ENCODE measurements around the gene APOF. TPM values are rescaled to one million over a fixed set of nuclear protein-coding genes. Genes with fewer than 3 reads are reported as not detected.
"Not testable (repeated sequence)": the region's sequence is repeated elsewhere in the genome, so short reads cannot be mapped to it uniquely, and the experiment has no call there.

The APOF gene
- total RNA-seq, 1 experiment from 2014 or later, result not detected

DNA sequence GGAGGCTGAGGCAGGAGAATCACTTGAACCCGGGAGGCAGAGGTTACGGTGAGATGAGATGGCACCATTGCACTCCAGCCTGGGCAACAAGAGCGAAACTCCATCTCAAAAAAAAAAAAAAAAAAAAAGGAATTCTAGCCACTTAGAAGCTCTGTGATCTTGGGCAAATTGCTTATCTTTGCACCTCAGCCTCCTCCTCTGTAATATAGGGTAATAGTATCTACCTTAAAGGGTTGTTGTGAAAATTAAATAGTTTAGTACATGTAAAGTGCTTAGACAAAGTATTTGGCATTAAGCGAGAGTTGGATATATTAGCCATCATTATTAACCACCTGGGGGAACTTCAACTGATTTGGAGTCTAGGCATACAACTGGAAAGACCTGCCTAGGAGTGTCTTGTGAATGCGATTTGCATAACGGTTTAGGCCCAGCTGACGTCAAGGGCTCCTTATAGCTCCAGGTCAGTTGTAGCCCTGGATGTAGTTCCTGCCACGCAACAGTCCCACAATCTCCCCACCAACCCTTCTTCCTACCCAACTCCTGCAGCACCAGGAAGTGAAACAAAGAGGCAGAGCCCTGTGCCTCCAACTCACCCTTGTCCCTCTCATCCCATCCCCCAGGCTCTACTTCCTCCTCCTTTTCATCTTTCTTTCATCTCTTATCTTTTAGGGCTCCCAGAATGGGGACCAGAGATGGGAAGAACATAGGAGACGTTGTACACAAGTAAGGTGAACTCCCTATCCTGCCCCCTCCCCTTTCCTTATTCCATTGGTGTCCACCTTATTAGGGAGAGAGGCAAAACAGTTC is 26.1 kb downstream of the APOF start:
- DNase-seq (ENCODE audit: low spot score), result no peak
- in situ Hi-C loops (cut with HindIII; ENCODE audit: low sequenced_read_pairs), result no loop called here

DNA sequence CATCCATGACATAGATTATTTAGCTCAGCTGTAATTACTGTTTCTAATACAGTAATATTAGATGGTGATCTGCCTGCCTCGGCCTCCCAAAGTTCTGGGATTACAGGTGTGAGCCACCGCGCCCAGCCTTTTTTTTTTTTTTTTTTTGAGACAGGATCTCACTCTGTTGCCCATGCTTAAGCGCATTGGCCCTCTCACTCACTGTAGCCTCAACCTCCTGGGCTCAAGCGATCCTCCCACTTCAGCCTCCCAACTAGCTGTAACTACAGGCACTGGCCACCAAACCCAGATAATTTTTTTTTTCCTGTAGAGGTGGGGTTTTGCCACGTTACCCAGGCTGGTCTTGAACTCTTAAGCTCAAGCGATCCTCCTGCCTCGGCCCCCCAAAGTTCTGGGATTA is 27.1 kb downstream of the APOF start:
- DNase-seq (ENCODE audit: low spot score); in situ Hi-C loops (cut with HindIII; ENCODE audit: low sequenced_read_pairs): not testable (repeated sequence)

DNA sequence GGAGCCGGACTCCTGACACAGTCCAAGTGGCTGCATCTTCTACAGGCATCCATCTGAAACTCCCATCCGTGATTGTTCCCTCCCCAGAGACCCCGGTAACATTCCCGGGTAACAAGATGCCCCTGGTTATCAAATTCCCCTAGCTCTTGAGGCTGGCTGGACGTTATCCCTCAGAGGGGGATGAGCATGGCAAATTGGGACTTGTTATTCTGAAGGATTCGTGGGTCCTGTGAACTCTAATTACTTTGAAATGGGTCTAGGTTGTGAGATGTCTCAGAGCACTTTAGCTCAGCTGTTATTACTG is 28.2 kb downstream of the APOF start:
- DNase-seq (ENCODE audit: low spot score), result peak; percentile 9
- in situ Hi-C loops (cut with HindIII; ENCODE audit: low sequenced_read_pairs), result no loop called here

DNA sequence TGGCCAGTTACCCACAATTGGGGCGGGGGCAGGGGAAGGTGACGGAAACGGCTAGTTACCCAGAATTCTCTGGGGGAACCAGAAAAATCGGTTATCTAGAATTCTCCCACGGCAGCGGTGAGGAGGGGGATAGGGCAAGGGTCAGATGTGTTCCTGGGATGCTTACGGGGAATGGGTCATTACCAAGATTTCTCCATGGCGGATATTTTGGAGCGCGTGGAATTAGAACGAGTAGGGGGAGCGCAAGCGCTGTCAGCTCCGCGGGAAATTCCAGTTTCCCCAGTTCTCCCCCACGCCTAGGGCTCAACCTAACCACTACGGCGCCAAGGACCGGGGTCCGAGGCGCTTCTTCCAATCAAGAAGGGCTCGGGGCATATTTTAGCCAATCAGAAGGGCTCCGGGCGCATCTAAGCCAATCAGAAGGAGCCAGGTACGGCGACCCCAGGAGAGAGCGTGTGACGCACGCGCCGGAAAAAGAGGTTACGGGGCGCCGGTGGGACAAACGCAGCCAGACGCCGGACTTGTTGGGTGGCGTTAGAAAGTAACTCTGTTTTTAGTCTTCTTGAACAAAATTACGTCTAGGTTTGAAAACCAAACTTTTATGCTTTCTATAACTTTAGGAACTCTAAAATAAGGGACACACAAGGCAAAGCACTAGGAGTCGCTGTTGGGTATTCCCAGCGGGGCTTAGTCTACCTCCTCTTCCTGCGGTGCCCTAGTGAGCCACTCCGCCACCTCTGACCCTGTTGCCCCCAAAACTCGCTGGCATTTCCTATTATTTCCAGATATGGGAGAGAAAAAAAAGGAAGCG is 28.8 kb downstream of the APOF start, which contains the start of gene PAN2:
TSS of gene PAN2 (minus strand) at position 322 of the 811 bp plus-strand sequence. CDS start 906 bp downstream, outside the sequence.
- in situ Hi-C loops (cut with HindIII; ENCODE audit: low sequenced_read_pairs), result no loop called here

DNA sequence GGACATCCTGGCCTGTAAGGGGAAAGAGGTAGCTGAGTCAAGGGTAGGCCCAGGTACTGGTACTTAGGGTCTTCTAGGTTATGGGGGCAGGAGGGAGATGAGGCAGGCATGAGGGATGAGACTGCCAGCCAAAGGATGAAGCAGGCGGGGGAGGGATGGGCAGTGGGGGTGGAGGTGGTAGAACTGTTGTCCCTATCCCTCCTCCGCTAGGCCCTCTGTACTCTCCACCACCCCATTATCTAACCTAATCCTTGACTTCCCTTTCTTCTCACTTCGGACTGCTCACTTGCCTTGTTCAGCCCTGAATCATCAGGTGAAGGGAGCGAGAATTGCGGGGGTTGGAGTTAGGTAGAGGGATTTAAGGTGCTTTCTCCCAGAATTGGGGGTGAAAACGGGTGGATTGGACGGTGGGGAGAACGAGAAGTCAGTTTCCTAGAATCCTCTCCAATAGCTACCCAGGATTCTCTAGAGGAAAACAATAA is 29.4 kb downstream of the APOF start:
- DNase-seq (ENCODE audit: low spot score), result no peak
- in situ Hi-C loops (cut with HindIII; ENCODE audit: low sequenced_read_pairs), result no loop called here

More for the DNA sequence above, 28.8 kb downstream of the APOF start, which contains the start of gene PAN2:
- DNase-seq (ENCODE audit: low spot score), result peak; percentile 98

DNA sequence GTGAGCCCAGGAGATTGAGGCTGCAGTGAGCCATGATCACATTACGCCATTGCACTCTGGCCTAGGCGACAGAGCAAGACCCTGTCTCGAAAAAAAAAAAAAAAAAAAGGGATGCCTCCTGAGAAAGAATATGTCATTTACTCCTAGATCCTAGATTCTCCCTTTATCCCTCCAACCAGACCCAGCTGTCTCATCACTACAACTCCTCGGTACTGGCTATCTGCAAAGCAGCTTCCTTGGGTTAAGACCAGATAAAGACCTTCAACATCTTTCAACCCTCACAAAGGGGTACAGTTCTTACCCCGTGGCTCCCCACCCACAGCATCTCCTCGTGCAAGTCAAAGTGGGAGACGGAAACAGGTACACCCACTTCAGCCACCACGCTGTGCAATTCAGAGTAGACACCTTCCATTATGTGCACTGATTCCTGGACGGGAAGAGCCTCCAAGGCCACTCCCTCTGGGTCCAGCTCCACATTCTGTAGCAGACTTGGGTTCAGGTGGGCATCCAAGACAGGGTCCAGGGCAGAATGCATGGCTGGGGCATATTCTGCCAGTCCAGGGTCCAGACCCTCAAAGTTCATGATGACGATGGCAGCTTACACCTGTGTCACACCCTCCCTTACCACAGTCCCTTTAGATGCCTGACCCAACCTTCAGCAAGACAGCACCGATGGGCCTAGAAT is 30.0 kb downstream of the APOF start:
- in situ Hi-C loops (cut with HindIII; ENCODE audit: low sequenced_read_pairs), result no loop called here
- peak; percentile 8 for DNase-seq (ENCODE audit: low spot score)

DNA sequence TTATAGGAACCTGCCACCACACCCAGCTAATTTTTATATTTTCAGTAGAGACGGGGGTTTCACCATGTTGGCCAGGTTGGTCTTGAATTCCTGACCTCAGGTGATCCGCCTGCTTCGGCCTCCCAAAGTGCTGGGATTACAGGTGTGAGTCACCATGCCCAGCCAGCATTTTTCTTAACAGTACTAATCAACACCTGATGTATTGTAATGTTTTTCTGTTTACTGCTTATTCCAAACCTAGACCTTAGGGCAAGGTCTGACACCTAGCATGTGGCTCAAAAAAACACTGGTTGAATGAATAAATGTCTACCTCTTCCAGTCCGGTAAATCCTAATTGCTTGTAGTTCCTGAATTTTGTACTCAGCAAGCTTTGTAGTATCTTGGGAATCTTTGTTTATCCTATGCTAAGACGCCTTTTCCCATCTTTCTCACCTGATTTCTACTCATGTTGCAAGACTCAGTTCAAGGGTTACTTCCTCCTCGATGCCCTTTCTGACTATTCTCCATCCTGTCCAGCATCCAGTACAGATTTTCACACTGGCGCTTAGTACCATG is 31.6 kb downstream of the APOF start:
- DNase-seq (ENCODE audit: low spot score), result no peak
- in situ Hi-C loops (cut with HindIII; ENCODE audit: low sequenced_read_pairs), result no loop called here

DNA sequence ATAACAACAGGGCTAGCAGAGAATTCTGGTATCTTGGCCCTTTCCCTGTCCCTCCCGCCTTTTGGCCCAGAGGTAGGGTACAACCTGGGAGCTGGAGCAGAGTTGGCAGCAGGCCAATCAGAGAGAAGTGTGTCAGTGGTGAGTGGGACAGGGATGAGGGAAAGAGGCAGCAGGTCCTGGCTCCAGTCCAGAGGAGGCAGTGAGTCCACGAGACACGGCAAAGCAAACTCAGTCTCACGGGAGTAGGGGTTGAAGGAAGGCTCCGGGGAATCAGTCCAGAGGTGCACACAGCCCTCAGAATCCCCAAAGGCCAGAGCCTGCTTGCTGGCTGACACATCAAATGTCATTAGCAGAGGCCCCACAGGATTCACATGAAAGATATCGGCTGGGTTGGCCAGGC is 36.1 kb downstream of the APOF start:
- DNase-seq (ENCODE audit: low spot score), result peak; percentile 14
- in situ Hi-C loops (cut with HindIII; ENCODE audit: low sequenced_read_pairs), result no loop called here

DNA sequence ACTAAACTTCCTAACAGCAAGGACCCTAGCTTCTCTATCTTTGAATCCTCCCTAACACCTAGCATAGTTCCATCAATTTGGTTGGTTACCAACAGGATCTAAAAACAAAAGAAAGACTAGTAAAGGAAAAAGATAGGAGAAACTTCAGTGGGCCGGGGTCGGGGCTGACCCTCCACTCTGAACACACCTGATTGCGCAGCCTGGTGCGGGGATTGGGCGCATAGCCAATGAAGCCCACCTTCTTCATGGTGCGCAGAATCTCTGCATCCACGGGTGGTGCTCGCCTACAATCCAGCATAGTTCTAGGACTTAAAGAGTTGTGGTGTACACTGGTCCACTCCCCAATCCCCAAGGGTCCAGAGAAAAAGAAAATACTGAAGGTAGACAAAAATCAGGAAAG is 36.5 kb downstream of the APOF start:
- no peak for DNase-seq (ENCODE audit: low spot score)
- in situ Hi-C loops (cut with HindIII; ENCODE audit: low sequenced_read_pairs), result no loop called here

DNA sequence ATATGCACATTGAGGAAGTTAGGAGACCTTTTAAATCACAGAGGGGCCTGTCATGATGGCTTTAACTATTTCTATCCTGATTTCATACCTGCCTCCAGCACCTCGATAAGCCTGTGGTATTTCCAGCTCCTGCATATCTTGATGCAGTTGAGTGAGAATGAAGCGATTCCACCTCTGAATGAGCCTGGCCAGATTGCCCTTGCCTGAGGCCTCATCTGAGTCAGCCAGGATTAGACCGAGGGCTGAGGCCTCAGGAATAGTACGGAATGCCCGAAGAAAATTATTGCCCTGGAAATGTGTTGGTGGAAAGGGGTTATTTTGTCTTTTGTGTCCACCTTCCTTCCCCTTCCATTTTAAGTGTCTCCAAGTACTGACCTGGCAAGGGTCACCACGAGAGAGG is 38.5 kb downstream of the APOF start:
- in situ Hi-C loops (cut with HindIII; ENCODE audit: low sequenced_read_pairs), result no loop called here
- no peak for DNase-seq (ENCODE audit: low spot score)

DNA sequence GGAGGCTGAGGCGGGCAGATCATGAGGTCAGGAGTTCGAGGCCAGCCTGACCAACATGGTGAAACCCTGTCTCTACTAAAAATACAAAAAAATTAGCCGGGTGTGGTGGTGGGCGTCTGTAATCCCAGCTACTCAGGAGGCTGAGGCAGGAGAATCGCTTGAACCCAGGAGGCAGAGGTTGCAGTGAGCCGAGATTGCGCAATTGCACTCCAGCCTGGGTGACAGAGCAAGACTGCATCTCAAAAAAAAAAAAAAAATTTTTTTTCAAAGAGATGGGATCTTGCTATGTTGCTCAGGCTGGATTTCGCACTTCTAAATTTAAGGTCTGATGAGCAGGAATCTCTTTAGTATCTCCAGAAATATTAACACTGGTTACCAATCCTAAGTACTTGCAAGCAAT is 41.0 kb downstream of the APOF start:
- in situ Hi-C loops (cut with HindIII; ENCODE audit: low sequenced_read_pairs); DNase-seq (ENCODE audit: low spot score): not testable (repeated sequence)

DNA sequence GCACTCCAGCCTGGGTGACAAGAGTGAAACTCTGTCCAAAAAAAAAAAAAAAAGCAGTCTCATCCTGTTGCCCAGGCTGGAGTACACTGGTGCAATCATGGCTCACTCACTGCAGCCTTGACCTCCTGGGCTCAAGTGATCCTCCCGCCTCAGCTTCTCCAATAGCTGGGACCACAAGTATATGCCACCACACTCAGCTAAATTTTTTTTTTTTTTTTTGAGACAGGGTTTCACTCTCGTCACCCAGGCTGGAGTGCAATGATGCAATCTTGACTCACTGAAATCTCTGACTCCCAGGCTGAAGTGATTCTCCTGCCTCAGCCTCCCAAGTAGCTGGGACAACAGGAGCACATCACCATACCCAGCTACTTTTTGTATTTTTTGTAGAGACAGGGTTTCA is 41.6 kb downstream of the APOF start:
- no peak for DNase-seq (ENCODE audit: low spot score)
- in situ Hi-C loops (cut with HindIII; ENCODE audit: low sequenced_read_pairs), result no loop called here

DNA sequence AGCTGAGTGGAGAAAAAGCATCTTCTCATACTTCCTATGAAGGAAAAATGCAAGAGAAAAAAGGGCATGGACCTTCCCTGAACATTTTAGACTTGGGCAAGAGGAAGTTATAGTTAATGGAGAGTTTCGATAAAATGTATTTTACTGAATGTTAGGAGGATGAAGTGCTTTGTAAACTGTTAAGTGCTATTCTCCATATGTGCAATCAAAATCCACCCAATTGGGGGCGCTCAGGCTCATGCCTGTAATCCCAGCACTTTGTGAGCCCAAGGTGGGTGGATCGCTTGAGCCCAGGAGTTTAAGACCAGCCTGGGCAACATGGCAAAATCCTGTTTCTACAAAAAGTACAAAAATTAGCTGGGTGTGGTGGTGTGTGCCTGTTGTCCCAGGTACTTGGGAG is 45.0 kb downstream of the APOF start:
- in situ Hi-C loops (cut with HindIII; ENCODE audit: low sequenced_read_pairs), result no loop called here
- no peak for DNase-seq (ENCODE audit: low spot score)

DNA sequence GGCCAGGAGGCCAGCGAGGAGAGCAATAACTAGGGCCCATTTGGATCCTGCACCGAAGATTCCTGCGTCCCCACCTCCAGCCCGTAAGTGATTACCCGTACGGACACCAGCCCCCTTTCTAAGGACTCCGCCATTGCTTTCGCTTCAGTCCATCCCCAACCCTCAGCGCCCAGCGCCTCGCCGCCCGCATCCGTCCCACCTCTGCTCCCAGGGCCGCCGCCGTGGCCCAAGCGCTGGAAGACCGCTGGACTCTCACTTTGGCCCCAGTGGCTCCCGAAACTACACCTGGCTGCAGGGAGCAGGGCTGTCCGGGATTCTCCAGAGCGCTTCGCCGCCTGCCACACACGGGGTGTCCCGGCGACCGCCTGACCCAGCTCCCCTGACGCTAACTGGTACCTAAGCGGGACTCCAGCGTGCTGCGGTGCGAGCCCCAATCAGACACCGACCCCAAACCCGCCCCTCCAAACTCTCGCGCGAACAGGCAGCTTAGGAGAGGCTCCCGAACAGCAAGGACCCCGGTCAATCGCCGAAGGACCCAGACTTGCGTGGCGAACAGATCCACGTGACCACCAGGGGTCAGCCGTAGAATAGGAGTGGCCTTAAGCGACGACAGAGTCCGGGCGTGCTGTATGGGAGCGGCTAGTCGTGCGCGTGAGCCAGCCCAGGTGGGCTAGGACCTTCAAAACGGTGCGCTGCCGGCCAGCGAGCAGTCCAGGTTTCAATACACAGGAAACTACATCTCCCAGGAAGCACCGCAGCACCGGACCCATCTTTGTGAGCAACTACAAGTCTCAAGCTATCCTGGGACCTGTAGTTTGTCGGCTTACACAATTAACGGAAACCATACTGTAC is 46.8 kb downstream of the APOF start, which contains the start of gene CNPY2:
TSS of gene CNPY2 (minus strand) at position 367 of the 852 bp plus-strand sequence. CDS start 771 bp downstream, outside the sequence.
- DNase-seq (ENCODE audit: low spot score), result peak; percentile 98
- in situ Hi-C loops (cut with HindIII; ENCODE audit: low sequenced_read_pairs), result no loop called here

DNA sequence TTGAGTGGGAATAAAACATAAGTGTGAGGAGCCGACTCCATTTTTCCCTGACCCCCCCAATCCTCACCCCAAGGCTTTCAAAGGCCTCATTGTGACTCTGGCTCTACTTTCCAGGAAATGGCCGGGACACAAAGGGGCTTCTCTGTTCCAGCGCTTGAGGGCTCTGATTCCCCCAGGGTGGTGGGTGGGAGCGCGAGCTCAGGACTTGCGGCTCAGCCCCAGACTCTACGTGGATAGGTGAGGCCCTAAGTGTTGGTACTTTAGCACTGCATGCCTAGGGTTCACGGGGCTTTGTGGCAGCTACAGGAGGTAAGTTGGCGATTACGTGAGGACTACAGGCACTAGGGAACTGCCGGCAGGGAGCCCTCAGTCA is 47.4 kb downstream of the APOF start:
- no peak for DNase-seq (ENCODE audit: low spot score)
- in situ Hi-C loops (cut with HindIII; ENCODE audit: low sequenced_read_pairs), result no loop called here

DNA sequence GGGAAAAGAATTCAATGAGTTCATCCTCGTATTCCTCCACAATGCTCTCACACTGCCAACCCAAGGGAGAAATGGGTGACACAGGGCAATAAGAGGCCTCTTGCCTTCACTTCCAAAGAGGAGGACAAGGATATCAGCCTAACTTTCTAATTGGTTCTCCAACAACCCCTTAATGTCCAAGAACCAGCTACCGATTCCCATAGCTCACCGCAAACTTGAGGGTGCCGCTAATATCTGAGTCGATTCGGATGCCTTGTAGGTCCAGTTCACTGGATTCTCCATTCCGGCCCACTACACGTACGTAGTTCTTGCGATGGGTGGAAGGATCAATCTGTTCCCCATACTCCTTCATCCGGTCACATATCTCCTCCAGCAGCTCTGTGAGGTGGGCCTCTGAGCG is 51.7 kb downstream of the APOF start:
- in situ Hi-C loops (cut with HindIII; ENCODE audit: low sequenced_read_pairs), result no loop called here
- no peak for DNase-seq (ENCODE audit: low spot score)

All from G401 (cell line).